Suprapubic skin (tissue), 3 donors: Measurements from ENCODE around the gene TMEM181.

Source experiments
- CTCF ChIP-seq, 2 donors: fragments of 200-600 bp in 1 of 2; fragments of 450-650 bp in 1 of 2; sonication (generic) in 1 of 2; IDR thresholded peaks; one replicate each; pipeline ENCODE4 v1.5.1; 2016 to 2019; ENCODE audit warnings: antibody characterized with exemption in 2 of 2, mild to moderate bottlenecking in 1 of 2, moderate library complexity in 1 of 2
- POLR2A ChIP-seq, 2 donors: fragments of 450-650 bp; IDR thresholded peaks; one replicate each; pipeline ENCODE4 v1.6.1; 2017; ENCODE audit warnings: antibody characterized with exemption in 2 of 2, mild to moderate bottlenecking in 2 of 2, moderate library complexity in 2 of 2

GRCh38 chr6:158607411-158608170 lies 47.7 kb downstream of the TMEM181 start:
- no peak for TF ChIP-seq POLR2A (IDR thresholded peaks at IDR 0.05)
- no peak for TF ChIP-seq CTCF (IDR thresholded peaks at IDR 0.05)
